ENCODE measurements around the gene DYNLT5.
A peak's percentile ranks its signal among the peaks of the same experiment; 100 is the strongest.

The DYNLT5 gene

GRCh38 chr1:66747501-66747900 is 4.8 kb upstream of the DYNLT5 start:
- DNase-seq (ENCODE audit: low read depth in 2 of 2, low spot score in 1 of 2), result no peak

- no peak for DNase-seq (ENCODE audit: low read depth in 2 of 2, low spot score in 1 of 2)
Observed at GRCh38 chr1:66750577-66750976, 1.7 kb upstream of the DYNLT5 start.

GRCh38 chr1:66751160-66751559 is 1.1 kb upstream of the DYNLT5 start:
- no peak for DNase-seq (ENCODE audit: low read depth in 2 of 2, low spot score in 1 of 2)

- no peak for DNase-seq (ENCODE audit: low read depth in 2 of 2, low spot score in 1 of 2)
Observed at GRCh38 chr1:66752671-66753371, 562 bp downstream of the DYNLT5 start.

GRCh38 chr1:66757722-66758240 is 5.5 kb downstream of the DYNLT5 start:
- DNase-seq (ENCODE audit: low read depth in 2 of 2, low spot score in 1 of 2), result no peak

GRCh38 chr1:66758241-66758755 is 6.0 kb downstream of the DYNLT5 start:
- no peak for DNase-seq (ENCODE audit: low read depth in 2 of 2, low spot score in 1 of 2)

- DNase-seq (ENCODE audit: low read depth in 2 of 2, low spot score in 1 of 2), result no peak
Observed at GRCh38 chr1:66760506-66760905, 8.2 kb downstream of the DYNLT5 start.

GRCh38 chr1:66761221-66761620 is 9.0 kb downstream of the DYNLT5 start:
- DNase-seq (ENCODE audit: low read depth in 2 of 2, low spot score in 1 of 2), result no peak

GRCh38 chr1:66764994-66765578 is 12.8 kb downstream of the DYNLT5 start:
- DNase-seq (ENCODE audit: low read depth in 2 of 2, low spot score in 1 of 2), result peak in 1 of 2 donors; percentile 21

- DNase-seq (ENCODE audit: low read depth in 2 of 2, low spot score in 1 of 2), result no peak
Observed at GRCh38 chr1:66767626-66768025, 15.4 kb downstream of the DYNLT5 start.

GRCh38 chr1:66768965-66769364 is 16.7 kb downstream of the DYNLT5 start:
- no peak for DNase-seq (ENCODE audit: low read depth in 2 of 2, low spot score in 1 of 2)

GRCh38 chr1:66769512-66770229 is 17.4 kb downstream of the DYNLT5 start:
- no peak for DNase-seq (ENCODE audit: low read depth in 2 of 2, low spot score in 1 of 2)

- DNase-seq (ENCODE audit: low read depth in 2 of 2, low spot score in 1 of 2), result no peak
Observed at GRCh38 chr1:66770240-66770639, 18.0 kb downstream of the DYNLT5 start.

GRCh38 chr1:66770694-66771093 is 18.4 kb downstream of the DYNLT5 start:
- no peak for DNase-seq (ENCODE audit: low read depth in 2 of 2, low spot score in 1 of 2)

GRCh38 chr1:66773227-66773626 is 21.0 kb downstream of the DYNLT5 start:
- DNase-seq (ENCODE audit: low read depth in 2 of 2, low spot score in 1 of 2), result no peak

- no peak for DNase-seq (ENCODE audit: low read depth in 2 of 2, low spot score in 1 of 2)
Observed at GRCh38 chr1:66774438-66774837, 22.2 kb downstream of the DYNLT5 start.

- DNase-seq (ENCODE audit: low read depth in 2 of 2, low spot score in 1 of 2), result no peak
Observed at GRCh38 chr1:66775646-66776045, 23.4 kb downstream of the DYNLT5 start.

GRCh38 chr1:66777831-66778230 is 25.6 kb downstream of the DYNLT5 start:
- DNase-seq (ENCODE audit: low read depth in 2 of 2, low spot score in 1 of 2), result no peak

- DNase-seq (ENCODE audit: low read depth in 2 of 2, low spot score in 1 of 2), result no peak
Observed at GRCh38 chr1:66778266-66778665, 26.0 kb downstream of the DYNLT5 start.

GRCh38 chr1:66778969-66779368 is 26.7 kb downstream of the DYNLT5 start:
- no peak for DNase-seq (ENCODE audit: low read depth in 2 of 2, low spot score in 1 of 2)

GRCh38 chr1:66779475-66780078 is 27.3 kb downstream of the DYNLT5 start:
- DNase-seq (ENCODE audit: low read depth in 2 of 2, low spot score in 1 of 2), result no peak

Data from stimulated activated CD8-positive, alpha-beta memory T cell treated with anti-CD3 and anti-CD28 coated beads, Interleukin-4, amount 100 ng/mL, for 4 hours (primary cell).